HEK293 (cell line): Measurements from ENCODE around the gene HIPK2.

Experiments used
- CTCF ChIA-PET: fragments of 350-600 bp; formaldehyde crosslinking; extraction: SDS; loops from one replicate; lab custom pipeline; 2021; ENCODE audit warnings: antibody characterized with exemption; lab: Yijun Ruan, JAX
- POLR2A ChIA-PET: fragments of 300-600 bp; formaldehyde crosslinking; extraction: SDS; loops from one replicate; lab custom pipeline; 2020; ENCODE audit warnings: antibody characterized with exemption, inconsistent platforms; lab: Yijun Ruan, JAX
- H3K27ac ChIP-seq: fragments of 200-500 bp; sonication (Bioruptor generic); 2 replicates; pipeline ENCODE4 v1.5.1; 2014; ENCODE audit warnings: low read depth, low read length, control low read depth, inconsistent platforms; ENCODE audit errors: extremely low read depth
- H3K36me3 ChIP-seq, 2 experiments: fragments of 200-500 bp in 1 of 2; sonication (Bioruptor generic) in 1 of 2; 1 replicate in 1 of 2; 2 replicates in 1 of 2; pipeline ENCODE4 v1.5.1; 2014 to 2017; ENCODE audit warnings: inconsistent platforms in 2 of 2, low read length in 2 of 2; ENCODE audit not compliant: control insufficient read depth in 2 of 2, insufficient read depth in 1 of 2
- H3K4me1 ChIP-seq: fragments of 200-500 bp; sonication (Bioruptor generic); 2 replicates; pipeline ENCODE4 v1.5.1; 2014; ENCODE audit warnings: mild to moderate bottlenecking, low read length, inconsistent platforms; ENCODE audit not compliant: control insufficient read depth, insufficient read depth
- H3K4me3 ChIP-seq: 2 replicates; pipeline ENCODE4 v1.5.1; 2011; ENCODE audit warnings: low read depth, mild to moderate bottlenecking, control low read depth, low read length, moderate library complexity
- H3K9me3 ChIP-seq: fragments of 200-500 bp; sonication (Bioruptor generic); 2 replicates; pipeline ENCODE4 v1.5.1; 2014; ENCODE audit warnings: low read depth, low read length, inconsistent platforms; ENCODE audit not compliant: control insufficient read depth, insufficient read depth
- ZFHX2 ChIP-seq: fragments of 450-650 bp; formaldehyde crosslinking; conservative IDR thresholded peaks from 2 replicates; pipeline ENCODE4 v1.5.1; 2016; ENCODE audit warnings: missing biosample characterization, missing genetic modification characterization
- ZFP37 ChIP-seq: fragments of 450-650 bp; formaldehyde crosslinking; IDR thresholded peaks from 2 replicates; pipeline ENCODE4 v1.5.1; 2016; ENCODE audit warnings: missing biosample characterization, missing genetic modification characterization
- ZFP41 ChIP-seq: fragments of 450-650 bp; formaldehyde crosslinking; IDR thresholded peaks from 2 replicates; pipeline ENCODE4 v1.5.1; 2016; ENCODE audit warnings: missing biosample characterization, missing genetic modification characterization, borderline replicate concordance
- ZNF112 ChIP-seq: fragments of 450-650 bp; formaldehyde crosslinking; IDR thresholded peaks from 2 replicates; pipeline ENCODE4 v1.5.0; 2017; ENCODE audit warnings: missing biosample characterization, missing genetic modification characterization
- ZNF211 ChIP-seq: fragments of 450-650 bp; formaldehyde crosslinking; IDR thresholded peaks from 2 replicates; pipeline ENCODE4 v1.5.1; 2016; ENCODE audit warnings: low read depth, missing biosample characterization, missing genetic modification characterization
- ZNF266 ChIP-seq: fragments of 450-650 bp; formaldehyde crosslinking; IDR thresholded peaks from 2 replicates; pipeline ENCODE4 v1.5.1; 2016; ENCODE audit warnings: missing biosample characterization, missing genetic modification characterization, low read depth
- ZNF366 ChIP-seq: fragments of 450-650 bp; formaldehyde crosslinking; conservative IDR thresholded peaks from 2 replicates; pipeline ENCODE4 v1.5.1; 2016; ENCODE audit warnings: missing biosample characterization, missing genetic modification characterization
- ZNF426 ChIP-seq: fragments of 450-650 bp; formaldehyde crosslinking; IDR thresholded peaks from 2 replicates; pipeline ENCODE4 v1.5.1; 2017; ENCODE audit warnings: missing biosample characterization, missing genetic modification characterization, mild to moderate bottlenecking, inconsistent platforms, moderate library complexity
- ZNF433 ChIP-seq: fragments of 450-650 bp; formaldehyde crosslinking; IDR thresholded peaks from 2 replicates; pipeline ENCODE4 v1.5.1; 2016; ENCODE audit warnings: missing biosample characterization, missing genetic modification characterization, low read depth
- ZNF544 ChIP-seq: fragments of 450-650 bp; formaldehyde crosslinking; IDR thresholded peaks from 2 replicates; pipeline ENCODE4 v1.5.0; 2017; ENCODE audit warnings: missing biosample characterization, missing genetic modification characterization
- ZNF548 ChIP-seq: fragments of 450-650 bp; formaldehyde crosslinking; IDR thresholded peaks from 2 replicates; pipeline ENCODE4 v1.5.1; 2016; ENCODE audit warnings: missing biosample characterization, missing genetic modification characterization
- ZNF560 ChIP-seq: fragments of 450-650 bp; formaldehyde crosslinking; IDR thresholded peaks from 2 replicates; pipeline ENCODE4 v1.5.1; 2017; ENCODE audit warnings: missing biosample characterization, missing genetic modification characterization, borderline replicate concordance
- ZNF571 ChIP-seq: fragments of 450-650 bp; formaldehyde crosslinking; IDR thresholded peaks from 2 replicates; pipeline ENCODE4 v1.5.0; 2017; ENCODE audit warnings: missing biosample characterization, missing genetic modification characterization
- ZNF654 ChIP-seq: fragments of 450-650 bp; formaldehyde crosslinking; IDR thresholded peaks from 2 replicates; pipeline ENCODE4 v1.5.1; 2016; ENCODE audit warnings: low read depth, missing biosample characterization, missing genetic modification characterization
- ZNF670 ChIP-seq: fragments of 450-650 bp; formaldehyde crosslinking; IDR thresholded peaks from 2 replicates; pipeline ENCODE4 v1.5.1; 2016; ENCODE audit warnings: missing biosample characterization, missing genetic modification characterization, low read depth
- ZNF76 ChIP-seq: fragments of 450-650 bp; formaldehyde crosslinking; IDR thresholded peaks from 2 replicates; pipeline ENCODE4; 2016; ENCODE audit warnings: low read depth, missing biosample characterization, missing genetic modification characterization, borderline replicate concordance
- TF ChIP-seq, protein P1 (sequence below): fragments of 450-650 bp; formaldehyde crosslinking; IDR thresholded peaks from 2 replicates; pipeline ENCODE4 v1.5.1; 2016; ENCODE audit warnings: missing biosample characterization, missing genetic modification characterization
- TF ChIP-seq, protein P2 (sequence below): fragments of 450-650 bp; formaldehyde crosslinking; IDR thresholded peaks from 2 replicates; pipeline ENCODE4 v1.5.1; 2016; ENCODE audit warnings: missing biosample characterization, missing genetic modification characterization
- TF ChIP-seq, protein P3 (sequence below): IDR thresholded peaks from 2 replicates; pipeline ENCODE4 v1.6.1; 2011; ENCODE audit warnings: mild to moderate bottlenecking, low read depth, low read length, borderline replicate concordance
- TF ChIP-seq, protein P4 (sequence below): fragments of 450-650 bp; formaldehyde crosslinking; IDR thresholded peaks from 2 replicates; pipeline ENCODE4 v1.5.1; 2016; ENCODE audit warnings: missing biosample characterization, missing genetic modification characterization
- TF ChIP-seq, protein P5 (sequence below): fragments of 450-650 bp; formaldehyde crosslinking; IDR thresholded peaks from 2 replicates; pipeline ENCODE4 v1.5.1; 2016; ENCODE audit warnings: missing biosample characterization, missing genetic modification characterization

The HIPK2 gene

DNA sequence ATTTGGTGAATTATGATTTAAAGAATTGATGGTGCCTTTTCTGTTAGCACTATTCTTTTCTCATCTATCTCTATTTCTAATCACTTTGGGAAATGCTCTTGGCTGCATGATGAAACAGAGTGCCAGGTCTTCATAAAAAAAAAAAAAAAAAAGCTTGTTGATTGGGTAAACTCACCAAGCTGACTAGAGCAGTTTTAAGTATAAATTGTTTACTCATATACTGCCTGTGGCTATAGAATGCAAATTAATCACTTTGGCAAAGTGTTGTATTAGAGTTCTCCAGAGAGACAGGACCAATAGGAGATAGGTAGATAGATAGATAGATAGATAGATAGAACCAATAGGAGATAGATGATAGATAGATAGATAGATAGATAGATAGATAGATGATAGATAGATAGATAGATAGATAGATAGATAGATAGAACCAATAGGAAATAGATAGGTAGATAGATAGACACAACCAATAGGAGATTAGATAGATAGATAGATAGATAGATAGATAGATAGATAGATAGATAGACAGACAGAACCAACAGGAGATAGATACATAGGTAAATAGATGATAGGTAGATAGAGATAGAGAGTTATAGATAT is 31.1 kb upstream of the HIPK2 start:
- no peak overlapping the region for H3K27ac ChIP-seq
- no peak overlapping the region for H3K4me3 ChIP-seq
- H3K4me1 ChIP-seq: no peaks in the 10 kb centered on the region
- no peak for TF ChIP-seq ZNF76 (tag by site-specific recombination)
- 0 out of 2 replicates have a peak, but pooled peaks have one; percentile 30 for TF ChIP-seq ZNF366
- no peak for TF ChIP-seq ZNF548 (tag by site-specific recombination)
- ChIA-PET CTCF (no interaction called here), POLR2A (no interaction called here)
- H3K9me3 ChIP-seq: no peaks in the 10 kb centered on the region
- no peaks in the 10 kb centered on the region for H3K36me3 ChIP-seq

DNA sequence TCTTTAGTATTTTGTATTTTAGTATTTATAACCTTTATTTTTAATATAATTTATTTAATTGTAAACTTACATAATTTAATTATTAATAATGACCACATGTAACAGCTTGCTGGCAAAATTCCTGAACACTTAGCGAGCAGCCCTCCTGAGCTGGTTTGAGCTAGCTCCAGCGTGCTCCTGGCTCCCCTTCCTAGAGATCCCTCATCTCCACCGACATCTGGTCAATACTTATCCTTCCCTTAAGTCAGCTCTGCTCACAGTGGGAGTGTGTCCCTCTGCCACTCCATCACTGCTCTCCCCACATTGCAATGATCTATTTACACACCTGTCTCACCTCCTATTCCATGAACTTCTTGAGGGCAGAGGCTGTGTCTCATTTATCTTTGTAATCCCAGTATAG is 30.6 kb upstream of the HIPK2 start:
- Histone ChIP-seq H3K27ac (no peak overlapping the region), H3K36me3 (no peaks in the 10 kb centered on the region), H3K4me3 (no peak overlapping the region), H3K9me3 (no peaks in the 10 kb centered on the region), H3K4me1 (no peaks in the 10 kb centered on the region)
- TF ChIP-seq, protein P1, sequence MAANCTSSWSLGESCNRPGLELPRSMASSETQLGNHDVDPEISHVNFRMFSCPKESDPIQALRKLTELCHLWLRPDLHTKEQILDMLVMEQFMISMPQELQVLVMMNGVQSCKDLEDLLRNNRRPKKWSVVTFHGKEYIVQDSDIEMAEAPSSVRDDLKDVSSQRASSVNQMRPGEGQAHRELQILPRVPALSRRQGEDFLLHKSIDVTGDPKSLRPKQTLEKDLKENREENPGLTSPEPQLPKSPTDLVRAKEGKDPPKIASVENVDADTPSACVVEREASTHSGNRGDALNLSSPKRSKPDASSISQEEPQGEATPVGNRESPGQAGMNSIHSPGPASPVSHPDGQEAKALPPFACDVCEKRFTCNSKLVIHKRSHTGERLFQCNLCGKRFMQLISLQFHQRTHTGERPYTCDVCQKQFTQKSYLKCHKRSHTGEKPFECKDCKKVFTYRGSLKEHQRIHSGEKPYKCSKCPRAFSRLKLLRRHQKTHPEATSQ (tag by site-specific recombination): no peak
- TF ChIP-seq ZNF112 (no peak), ZFP41 (tag by site-specific recombination) (no peak), ZNF433 (tag by site-specific recombination) (no peak), ZNF544 (no peak), ZNF560 (tag by site-specific recombination) (no peak), ZNF571 (tag by site-specific recombination) (no peak), ZFHX2 (no peak)
- TF ChIP-seq, protein P2, sequence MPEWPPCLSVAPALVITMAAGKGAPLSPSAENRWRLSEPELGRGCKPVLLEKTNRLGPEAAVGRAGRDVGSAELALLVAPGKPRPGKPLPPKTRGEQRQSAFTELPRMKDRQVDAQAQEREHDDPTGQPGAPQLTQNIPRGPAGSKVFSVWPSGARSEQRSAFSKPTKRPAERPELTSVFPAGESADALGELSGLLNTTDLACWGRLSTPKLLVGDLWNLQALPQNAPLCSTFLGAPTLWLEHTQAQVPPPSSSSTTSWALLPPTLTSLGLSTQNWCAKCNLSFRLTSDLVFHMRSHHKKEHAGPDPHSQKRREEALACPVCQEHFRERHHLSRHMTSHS: no peak
- TF ChIP-seq, protein P3, sequence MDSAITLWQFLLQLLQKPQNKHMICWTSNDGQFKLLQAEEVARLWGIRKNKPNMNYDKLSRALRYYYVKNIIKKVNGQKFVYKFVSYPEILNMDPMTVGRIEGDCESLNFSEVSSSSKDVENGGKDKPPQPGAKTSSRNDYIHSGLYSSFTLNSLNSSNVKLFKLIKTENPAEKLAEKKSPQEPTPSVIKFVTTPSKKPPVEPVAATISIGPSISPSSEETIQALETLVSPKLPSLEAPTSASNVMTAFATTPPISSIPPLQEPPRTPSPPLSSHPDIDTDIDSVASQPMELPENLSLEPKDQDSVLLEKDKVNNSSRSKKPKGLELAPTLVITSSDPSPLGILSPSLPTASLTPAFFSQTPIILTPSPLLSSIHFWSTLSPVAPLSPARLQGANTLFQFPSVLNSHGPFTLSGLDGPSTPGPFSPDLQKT: no peak
- TF ChIP-seq, protein P4, sequence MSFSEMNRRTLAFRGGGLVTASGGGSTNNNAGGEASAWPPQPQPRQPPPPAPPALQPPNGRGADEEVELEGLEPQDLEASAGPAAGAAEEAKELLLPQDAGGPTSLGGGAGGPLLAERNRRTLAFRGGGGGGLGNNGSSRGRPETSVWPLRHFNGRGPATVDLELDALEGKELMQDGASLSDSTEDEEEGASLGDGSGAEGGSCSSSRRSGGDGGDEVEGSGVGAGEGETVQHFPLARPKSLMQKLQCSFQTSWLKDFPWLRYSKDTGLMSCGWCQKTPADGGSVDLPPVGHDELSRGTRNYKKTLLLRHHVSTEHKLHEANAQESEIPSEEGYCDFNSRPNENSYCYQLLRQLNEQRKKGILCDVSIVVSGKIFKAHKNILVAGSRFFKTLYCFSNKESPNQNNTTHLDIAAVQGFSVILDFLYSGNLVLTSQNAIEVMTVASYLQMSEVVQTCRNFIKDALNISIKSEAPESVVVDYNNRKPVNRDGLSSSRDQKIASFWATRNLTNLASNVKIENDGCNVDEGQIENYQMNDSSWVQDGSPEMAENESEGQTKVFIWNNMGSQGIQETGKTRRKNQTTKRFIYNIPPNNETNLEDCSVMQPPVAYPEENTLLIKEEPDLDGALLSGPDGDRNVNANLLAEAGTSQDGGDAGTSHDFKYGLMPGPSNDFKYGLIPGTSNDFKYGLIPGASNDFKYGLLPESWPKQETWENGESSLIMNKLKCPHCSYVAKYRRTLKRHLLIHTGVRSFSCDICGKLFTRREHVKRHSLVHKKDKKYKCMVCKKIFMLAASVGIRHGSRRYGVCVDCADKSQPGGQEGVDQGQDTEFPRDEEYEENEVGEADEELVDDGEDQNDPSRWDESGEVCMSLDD (tag by site-specific recombination): no peak
- POLR2A ChIA-PET: no interaction called here
- CTCF ChIA-PET: no interaction called here

DNA sequence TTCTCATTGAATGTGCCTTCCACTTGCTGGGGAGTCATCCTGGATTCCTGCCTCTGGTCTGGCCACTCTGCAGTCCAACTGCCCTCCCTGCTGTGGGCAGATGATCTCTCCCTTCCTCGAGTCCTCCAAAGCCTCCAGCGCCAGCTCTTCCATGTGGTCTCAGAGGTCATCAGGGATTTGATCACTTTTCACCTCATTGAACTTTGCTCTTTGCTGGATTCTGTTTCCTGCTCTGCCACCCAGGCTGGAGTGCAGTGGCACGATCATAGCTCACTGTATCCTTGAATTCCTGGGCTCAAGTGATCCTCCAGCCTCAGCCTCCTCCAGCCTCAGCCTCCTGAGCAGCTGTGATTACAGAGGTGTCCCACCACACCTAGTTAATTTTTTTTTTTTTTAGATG is 29.2 kb upstream of the HIPK2 start:
- POLR2A ChIA-PET: no interaction called here
- H3K36me3 ChIP-seq: no peaks in the 10 kb centered on the region
- H3K27ac ChIP-seq: no peak overlapping the region
- no peak overlapping the region for H3K4me3 ChIP-seq
- H3K4me1 ChIP-seq: no peaks in the 10 kb centered on the region
- CTCF ChIA-PET: interaction anchor here (0.6 kb wide), 1 partner anchor 1573 kb away, joined by 4 read pairs; no protein-coding TSS in a partner anchor
- H3K9me3 ChIP-seq: no peaks in the 10 kb centered on the region
- TF ChIP-seq ZNF211 (no peak), ZNF426 (no peak), ZNF654 (tag by site-specific recombination) (no peak), ZNF266 (no peak), ZNF670 (tag by site-specific recombination) (no peak), ZFP37 (no peak)
- TF ChIP-seq, protein P5, sequence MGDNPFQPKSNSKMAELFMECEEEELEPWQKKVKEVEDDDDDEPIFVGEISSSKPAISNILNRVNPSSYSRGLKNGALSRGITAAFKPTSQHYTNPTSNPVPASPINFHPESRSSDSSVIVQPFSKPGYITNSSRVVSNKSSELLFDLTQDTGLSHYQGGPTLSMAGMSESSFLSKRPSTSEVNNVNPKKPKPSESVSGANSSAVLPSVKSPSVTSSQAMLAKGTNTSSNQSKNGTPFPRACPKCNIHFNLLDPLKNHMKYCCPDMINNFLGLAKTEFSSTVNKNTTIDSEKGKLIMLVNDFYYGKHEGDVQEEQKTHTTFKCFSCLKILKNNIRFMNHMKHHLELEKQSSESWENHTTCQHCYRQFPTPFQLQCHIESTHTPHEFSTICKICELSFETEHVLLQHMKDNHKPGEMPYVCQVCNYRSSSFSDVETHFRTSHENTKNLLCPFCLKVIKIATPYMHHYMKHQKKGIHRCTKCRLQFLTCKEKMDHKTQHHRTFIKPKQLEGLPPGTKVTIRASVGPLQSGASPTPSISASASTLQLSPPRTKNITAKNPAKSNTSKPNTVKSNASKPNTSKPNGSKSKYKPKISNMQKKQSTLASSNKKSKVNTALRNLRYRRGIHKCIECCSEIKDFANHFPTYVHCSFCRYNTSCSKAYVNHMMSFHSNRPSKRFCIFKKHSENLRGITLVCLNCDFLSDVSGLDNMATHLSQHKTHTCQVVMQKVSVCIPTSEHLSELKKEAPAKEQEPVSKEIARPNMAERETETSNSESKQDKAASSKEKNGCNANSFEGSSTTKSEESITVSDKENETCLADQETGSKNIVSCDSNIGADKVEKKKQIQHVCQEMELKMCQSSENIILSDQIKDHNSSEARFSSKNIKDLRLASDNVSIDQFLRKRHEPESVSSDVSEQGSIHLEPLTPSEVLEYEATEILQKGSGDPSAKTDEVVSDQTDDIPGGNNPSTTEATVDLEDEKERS (tag by site-specific recombination): no peak
